Muscle of back (tissue), 11 donors: ENCODE results near the gene PRXL2B. TPM values are rescaled to one million over a fixed set of nuclear protein-coding genes. Genes with fewer than 3 reads are reported as not detected.
"Not testable (repeated sequence)": the region's sequence is repeated elsewhere in the genome, so short reads cannot be mapped to it uniquely, and the experiment has no call there.

Experiments used
- DNase-seq, 3 donors: peaks; one replicate each; pipeline versions ENCODE4 v3.0.0 to v3.0.0-alpha.2; 2013
- polyA plus RNA-seq, 10 donors: library from polyadenylated mRNA; unstranded; fragments of 120-200 nt; gene quantifications; one replicate each; pipeline ENCODE4 v1.2.1, GENCODE V29; 2013; ENCODE audit not compliant: insufficient read length in 10 of 10

Gene PRXL2B
- polyA plus RNA-seq, 10 donors, result 16.6 to 26.6 (median 20.9) TPM

DNA sequence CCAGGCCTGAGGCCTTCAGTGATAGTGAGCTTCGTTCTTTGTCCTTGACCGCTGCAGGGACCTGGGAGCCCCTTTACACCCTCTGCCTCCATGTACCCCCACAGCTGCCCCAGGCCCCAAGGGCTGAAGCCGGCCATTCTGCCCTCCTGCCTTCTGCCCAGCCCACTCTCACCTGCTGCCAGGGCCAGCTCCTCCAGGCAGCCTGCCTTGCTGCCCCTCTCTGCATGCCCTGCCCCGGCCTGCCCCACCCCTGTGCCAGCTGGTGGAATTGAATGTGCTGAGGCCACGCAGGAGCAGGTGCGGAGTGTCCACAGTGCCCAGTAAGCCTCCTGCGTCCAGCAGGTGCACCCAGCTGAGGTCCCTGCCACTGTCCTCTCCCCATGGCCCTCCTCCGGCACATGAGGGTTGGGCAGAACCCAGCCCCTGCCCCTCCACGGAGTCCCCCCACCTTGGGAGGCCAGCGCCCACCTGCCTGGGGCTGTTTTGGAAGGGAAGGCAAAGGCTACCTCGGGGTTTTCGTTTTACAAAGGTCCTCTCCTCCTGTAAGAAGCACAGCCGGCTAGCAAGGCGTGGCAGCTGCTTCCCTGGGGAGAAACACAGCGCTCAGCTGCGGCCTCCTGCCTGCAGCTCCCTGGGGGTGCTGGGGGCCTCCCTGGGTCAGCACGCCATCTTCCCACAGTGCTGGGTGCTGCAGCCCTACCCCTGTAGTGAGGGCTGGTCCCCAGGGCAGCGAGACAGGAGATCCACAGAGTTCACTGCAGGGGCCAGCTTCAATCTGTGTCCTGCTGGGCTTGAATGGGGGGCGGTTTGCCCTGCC, 25.3 kb downstream of the PRXL2B start:
- no peak for DNase-seq

- DNase-seq, result no peak
Observed at GRCh38 chr1:2612591-2613365, 26.2 kb downstream of the PRXL2B start.

- DNase-seq, result no peak
Observed at GRCh38 chr1:2614145-2614544, 27.6 kb downstream of the PRXL2B start.

DNA sequence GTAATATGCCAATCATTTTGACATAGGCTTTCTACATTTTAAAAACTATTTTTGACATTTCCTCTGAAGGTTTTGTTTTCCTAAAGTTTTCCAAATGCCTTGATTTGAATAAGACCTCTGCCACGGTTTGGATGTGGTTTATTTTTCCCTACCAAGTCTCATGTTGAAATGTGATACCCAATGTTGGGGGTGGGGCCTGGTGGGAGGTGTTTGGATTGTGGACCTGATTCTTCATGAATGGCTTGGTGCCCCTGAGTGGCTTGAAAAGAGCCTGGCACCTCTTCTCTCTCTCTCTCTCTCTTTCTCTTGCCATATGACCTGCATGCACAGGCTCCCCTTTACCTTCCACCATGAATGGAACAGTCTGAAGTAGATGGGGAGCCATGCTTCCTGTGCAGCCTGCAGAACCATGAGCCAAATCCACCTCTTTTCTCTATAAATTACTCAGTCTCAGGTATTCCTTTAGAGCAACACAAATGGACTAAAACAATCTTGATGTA, 31.4 kb downstream of the PRXL2B start:
- no peak for DNase-seq

DNA sequence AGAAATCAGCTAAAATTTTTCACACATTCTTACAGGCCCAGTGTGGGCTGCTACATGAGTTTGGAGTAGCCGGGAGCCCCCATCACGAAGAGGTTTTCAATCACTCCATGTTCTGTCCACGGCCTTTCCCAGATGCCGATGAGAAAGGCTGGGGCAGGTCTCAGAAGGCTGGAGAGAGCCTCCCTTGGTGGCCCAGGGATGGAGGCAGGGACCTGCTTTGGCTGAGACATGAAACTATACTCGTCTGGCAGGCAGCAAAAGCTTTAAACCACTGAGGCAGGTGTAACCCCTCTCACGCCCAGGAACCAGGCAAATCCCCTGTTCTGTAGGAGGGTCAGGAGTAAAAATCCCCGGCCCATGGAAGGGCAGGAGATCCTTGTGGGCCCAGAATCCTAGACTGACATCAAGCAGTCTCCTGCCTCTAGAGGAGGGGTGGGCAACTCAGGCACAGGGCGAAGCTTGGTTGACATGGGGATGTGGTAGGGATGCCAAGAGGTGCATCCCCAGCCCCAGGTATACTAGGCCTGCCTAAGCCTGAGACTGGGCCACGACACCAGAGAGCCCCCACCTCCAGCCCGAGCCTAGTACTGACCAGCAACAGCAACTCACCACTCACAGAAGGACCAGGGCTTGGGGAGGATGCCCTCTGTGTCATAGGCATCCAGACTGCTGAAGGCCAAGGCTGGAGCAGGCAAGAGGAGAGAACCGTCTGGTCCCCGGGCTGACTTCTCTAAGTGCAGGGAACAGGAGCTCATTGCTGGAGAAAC, 37.2 kb downstream of the PRXL2B start:
- DNase-seq, result no peak

- no peak for DNase-seq
Observed at GRCh38 chr1:2624735-2625300, 38.2 kb downstream of the PRXL2B start.

- no peak for DNase-seq
Observed at GRCh38 chr1:2625311-2625710, 38.7 kb downstream of the PRXL2B start.

DNA sequence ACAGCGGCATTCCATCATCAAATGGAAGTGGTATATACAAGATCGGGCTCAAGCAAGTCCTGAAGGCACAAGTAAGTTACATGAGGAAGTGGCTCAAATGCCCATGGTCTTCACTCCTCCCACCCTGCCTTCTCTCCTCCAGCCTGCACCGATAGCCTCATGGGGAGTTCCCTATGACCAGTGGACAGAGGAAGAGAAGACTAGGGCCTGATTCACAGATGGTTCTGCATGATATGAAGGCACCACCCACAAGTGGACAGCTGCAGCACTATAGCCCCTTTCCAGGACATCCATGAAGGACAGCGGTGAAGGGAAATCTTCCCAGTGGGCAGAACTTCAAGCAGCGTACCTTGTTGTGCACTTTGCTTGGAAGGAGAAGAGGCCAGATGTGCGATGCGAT, 39.2 kb downstream of the PRXL2B start:
- not testable (repeated sequence) for DNase-seq

DNA sequence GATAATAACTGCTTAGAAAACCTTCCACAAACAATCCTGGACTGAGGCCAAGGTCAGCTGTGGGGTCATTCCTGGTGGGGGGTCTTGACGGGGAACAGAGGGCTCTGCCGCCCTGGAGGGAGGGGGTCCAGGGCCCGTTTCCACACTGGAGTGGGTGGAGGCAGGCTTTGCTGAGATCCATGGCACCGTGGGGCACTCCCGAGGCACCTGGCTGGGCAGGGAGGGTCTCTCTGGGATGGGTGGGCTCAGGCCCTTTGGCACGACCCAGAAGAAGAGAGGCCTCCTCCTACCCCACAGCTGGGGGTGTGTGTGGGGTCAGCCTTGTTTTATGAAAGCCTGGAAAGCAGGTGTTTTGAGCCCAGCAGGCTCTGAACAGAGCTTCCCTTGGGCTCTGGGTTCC, 41.2 kb downstream of the PRXL2B start:
- DNase-seq, result no peak

- DNase-seq, result no peak
Observed at GRCh38 chr1:2628191-2628932, 41.8 kb downstream of the PRXL2B start.

DNA sequence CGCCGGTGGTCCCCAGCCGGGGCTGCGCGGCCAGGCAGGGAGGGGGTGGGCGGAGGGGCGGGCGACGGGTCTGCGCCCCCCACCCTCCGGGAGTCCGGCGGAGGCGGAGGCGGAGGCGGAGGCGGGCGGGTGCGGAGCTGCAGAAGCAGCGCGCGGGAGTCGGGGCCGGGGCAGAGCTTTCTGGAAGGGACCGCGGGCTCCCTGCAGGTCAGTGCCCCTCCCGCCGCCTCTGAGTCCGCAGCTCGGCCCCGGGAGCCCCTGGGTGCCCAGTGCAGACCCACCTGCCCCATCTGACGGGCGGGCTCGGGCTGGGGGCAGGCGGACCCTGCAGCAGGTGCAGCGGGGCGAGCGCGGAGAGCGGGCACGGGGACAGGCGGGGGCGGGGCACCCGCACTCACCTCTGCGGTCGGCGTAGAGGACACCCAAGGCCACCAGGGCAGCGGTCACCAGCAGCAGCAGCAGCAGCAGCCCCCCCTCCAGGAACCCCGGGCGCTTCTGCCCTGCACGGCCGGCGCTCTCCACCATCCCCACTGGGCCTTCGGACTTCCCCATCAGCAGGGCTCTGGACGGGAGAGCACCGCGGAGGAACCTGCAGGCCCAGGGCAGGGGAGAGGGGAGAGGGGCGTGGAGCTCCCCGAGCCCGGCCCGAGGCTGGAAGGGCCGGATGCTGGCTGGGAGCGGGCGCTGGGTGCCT, 42.5 kb downstream of the PRXL2B start:
- DNase-seq, result no peak

DNA sequence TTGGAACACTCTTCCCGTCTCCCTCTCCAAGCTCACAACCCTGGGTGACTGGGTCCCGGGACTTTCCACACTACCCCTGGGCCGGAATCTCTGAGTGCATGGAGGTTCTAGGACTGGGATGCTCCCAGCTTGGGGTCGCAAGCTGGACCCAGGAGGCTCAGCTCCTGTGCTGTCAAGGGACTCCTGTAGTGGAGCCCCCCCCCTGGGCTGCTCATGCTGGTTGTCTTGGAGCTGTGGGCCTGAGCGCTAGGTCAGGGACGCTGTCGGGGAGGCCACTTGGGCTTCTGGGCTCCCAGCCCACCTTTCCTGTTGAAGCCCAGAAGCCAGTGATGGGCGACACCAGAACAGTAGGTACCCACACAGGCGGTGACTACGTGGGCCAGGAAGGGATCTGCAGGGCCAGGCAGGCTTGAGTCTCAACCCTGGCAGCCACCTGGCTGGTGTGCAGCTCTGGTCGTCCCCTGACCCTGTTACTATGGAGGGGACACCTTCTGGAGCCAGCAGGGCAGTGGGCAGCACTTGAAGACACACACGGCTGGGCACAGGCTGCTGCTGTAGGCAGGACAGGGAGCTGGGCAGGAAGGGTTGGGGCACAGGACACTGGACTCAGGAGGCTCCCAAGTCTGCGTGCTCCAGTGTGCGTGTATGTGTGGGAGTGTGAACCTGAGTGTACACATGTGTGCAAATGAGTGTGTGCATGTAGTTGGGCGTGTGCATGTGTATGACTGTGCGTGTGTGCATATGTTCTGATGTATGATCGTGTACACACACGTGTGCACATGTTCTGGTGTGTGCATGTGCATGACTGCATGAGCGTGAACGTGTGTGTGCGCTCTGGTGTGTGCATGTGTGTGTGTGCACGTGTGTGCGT, 43.3 kb downstream of the PRXL2B start:
- no peak for DNase-seq

- no peak for DNase-seq
Observed at GRCh38 chr1:2630498-2631135, 44.0 kb downstream of the PRXL2B start.

- DNase-seq, result no peak
Observed at GRCh38 chr1:2631136-2632050, 44.8 kb downstream of the PRXL2B start.

- DNase-seq, result no peak
Observed at GRCh38 chr1:2632051-2632430, 45.5 kb downstream of the PRXL2B start.

DNA sequence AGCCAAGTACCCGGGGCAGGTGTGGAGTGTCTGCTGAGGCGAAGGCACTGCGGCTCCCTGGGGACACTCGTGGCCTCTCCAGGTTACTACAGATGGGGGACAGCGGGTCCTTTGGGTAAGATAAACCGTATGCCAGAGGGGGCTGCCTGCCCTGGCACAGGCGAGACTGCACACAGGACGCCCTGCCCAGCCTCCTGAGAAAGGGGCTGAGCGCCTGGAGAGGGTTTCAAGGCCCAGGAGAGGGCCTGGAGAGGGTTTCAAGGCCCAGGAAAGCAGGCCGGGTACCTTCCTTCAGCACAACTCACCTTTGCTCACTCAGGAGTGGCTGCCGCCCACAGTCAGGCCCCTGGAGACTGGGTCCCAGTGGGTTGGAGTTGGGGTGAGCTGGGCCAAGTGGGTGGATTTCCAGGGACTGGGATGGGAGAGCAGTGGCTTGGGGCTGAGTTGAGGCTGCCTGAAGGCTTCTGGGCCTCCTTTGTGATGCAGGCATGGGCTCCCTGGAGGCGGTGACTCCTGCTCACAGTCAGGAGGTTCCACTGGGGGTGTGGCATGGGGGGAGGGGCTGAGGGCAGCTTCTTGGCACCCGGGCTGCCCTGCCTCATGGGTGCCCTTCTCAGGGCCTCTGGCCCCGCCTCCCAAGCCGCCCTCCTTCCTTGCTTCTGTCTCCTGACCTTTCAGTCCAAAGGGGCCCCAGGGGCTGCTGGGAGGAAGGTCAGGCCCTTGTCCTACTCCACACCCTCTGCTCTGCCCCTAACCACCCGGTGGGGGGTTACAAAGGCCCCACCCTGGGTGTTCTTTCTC, 46.2 kb downstream of the PRXL2B start, which contains the start of gene MMEL1:
Gene MMEL1, minus strand, starts transcription at position 456 of the 801 bp plus-strand sequence. CDS start 3,532 bp downstream, outside the sequence.
- no peak for DNase-seq
